NCI-H460 (cell line): ENCODE data around the gene GABPA. TPM values are rescaled to one million over a fixed set of nuclear protein-coding genes. Genes with fewer than 3 reads are reported as not detected.
A peak's percentile ranks its signal among the peaks of the same experiment; 100 is the strongest.
"Not testable (repeated sequence)": the region's sequence is repeated elsewhere in the genome, so short reads cannot be mapped to it uniquely, and the experiment has no call there.

Source experiments
- DNase-seq: peaks from one replicate; pipeline ENCODE4 v3.0.0-alpha.2; 2016; ENCODE audit warnings: low read depth; ENCODE audit errors: extremely low read depth
- total RNA-seq: library from RNA; depleted of rRNA; stranded (reverse); fragments of >200 nt; shearing (Covaris generic); gene quantifications from 2 replicates; pipeline ENCODE4 v1.2.3, GENCODE V29; 2014

GABPA gene
- total RNA-seq, 1 experiment from 2014 or later, result 24.1 TPM

- DNase-seq, result peak; percentile 69
Measured at GRCh38 chr21:25735646-25736597, 1.1 kb downstream of the GABPA start.

GRCh38 chr21:25737421-25737820, 2.6 kb downstream of the GABPA start:
- no peak for DNase-seq

GRCh38 chr21:25742900-25743299, 8.1 kb downstream of the GABPA start:
- no peak for DNase-seq

GRCh38 chr21:25744854-25745253, 10.1 kb downstream of the GABPA start:
- DNase-seq, result no peak

- DNase-seq, result no peak
Measured at GRCh38 chr21:25750085-25750484, 15.3 kb downstream of the GABPA start.

GRCh38 chr21:25752416-25752815, 17.6 kb downstream of the GABPA start:
- DNase-seq, result no peak

GRCh38 chr21:25756190-25756932, 21.6 kb downstream of the GABPA start:
- no peak for DNase-seq

GRCh38 chr21:25757531-25757930, 22.8 kb downstream of the GABPA start:
- DNase-seq, result no peak

- no peak for DNase-seq
Measured at GRCh38 chr21:25759573-25759972, 24.8 kb downstream of the GABPA start.

GRCh38 chr21:25760061-25760460, 25.3 kb downstream of the GABPA start:
- DNase-seq, result no peak

GRCh38 chr21:25760677-25761076, 25.9 kb downstream of the GABPA start:
- DNase-seq, result no peak

GRCh38 chr21:25764065-25764464, 29.3 kb downstream of the GABPA start:
- DNase-seq, result no peak

GRCh38 chr21:25767921-25768320, 33.1 kb downstream of the GABPA start:
- no peak for DNase-seq

GRCh38 chr21:25772686-25773085, 37.9 kb downstream of the GABPA start:
- DNase-seq, result no peak

GRCh38 chr21:25776440-25776839, 41.7 kb downstream of the GABPA start:
- DNase-seq, result no peak

- not testable (repeated sequence) for DNase-seq
Measured at GRCh38 chr21:25778126-25778875, 43.5 kb downstream of the GABPA start.

- no peak for DNase-seq
Measured at GRCh38 chr21:25788677-25789076, 53.9 kb downstream of the GABPA start.

- peak; percentile 23 for DNase-seq
Measured at GRCh38 chr21:25790122-25790877, 55.5 kb downstream of the GABPA start.

- DNase-seq, result no peak
Measured at GRCh38 chr21:25790878-25791204, 56.1 kb downstream of the GABPA start.

- no peak for DNase-seq
Measured at GRCh38 chr21:25791319-25791718, 56.5 kb downstream of the GABPA start.
